HG02852 (cell line): ENCODE data around the gene MZT2A.
"Not testable (repeated sequence)": the region's sequence is repeated elsewhere in the genome, so short reads cannot be mapped to it uniquely, and the experiment has no call there.

Source experiments
- ATAC-seq: cut with Tn5 transposase; IDR thresholded peaks from one replicate; pipeline ENCODE4 v1.9.1; 2021; ENCODE audit warnings: mild to moderate bottlenecking, moderate library complexity; ENCODE audit not compliant: unreplicated experiment

MZT2A gene

DNA sequence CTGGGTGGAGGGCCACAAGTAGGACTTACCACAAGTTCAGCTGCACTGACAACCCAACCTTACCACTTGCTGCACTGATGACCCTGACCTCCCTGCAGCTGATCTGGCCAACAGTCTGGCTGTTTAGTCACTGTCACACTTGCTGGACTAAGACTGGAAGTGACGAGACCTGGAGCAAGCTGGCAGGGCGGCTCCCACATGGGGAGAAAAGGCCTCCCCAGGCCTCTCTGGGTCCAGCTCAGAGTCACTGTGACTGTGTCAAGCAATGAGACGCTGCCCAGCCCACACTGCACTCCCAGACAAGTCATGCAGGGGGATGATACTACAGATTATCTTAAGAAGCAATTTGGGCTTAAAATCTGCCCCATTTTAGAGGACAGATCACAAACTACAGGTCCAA is 21.3 kb downstream of the MZT2A start:
- not testable (repeated sequence) for ATAC-seq

DNA sequence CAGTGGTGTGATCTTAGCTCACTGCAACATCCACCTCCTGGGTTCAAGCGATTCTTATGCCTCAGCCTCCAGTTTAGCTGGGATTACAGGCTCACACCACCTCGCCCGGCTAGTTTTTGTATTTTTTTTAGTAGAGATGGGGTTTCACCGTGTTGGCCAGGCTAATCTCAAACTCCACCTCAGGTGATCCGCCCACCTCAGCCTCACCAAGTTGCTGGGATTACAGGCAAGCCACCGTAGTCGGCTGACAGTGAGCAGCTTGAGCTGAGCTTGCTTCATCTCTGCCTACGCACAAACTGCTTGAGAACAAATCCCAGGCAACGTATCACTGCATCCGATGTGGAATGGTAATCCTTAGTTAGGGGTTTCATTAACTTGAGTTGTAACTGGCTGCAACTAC is 24.5 kb downstream of the MZT2A start:
- ATAC-seq = not testable (repeated sequence)

DNA sequence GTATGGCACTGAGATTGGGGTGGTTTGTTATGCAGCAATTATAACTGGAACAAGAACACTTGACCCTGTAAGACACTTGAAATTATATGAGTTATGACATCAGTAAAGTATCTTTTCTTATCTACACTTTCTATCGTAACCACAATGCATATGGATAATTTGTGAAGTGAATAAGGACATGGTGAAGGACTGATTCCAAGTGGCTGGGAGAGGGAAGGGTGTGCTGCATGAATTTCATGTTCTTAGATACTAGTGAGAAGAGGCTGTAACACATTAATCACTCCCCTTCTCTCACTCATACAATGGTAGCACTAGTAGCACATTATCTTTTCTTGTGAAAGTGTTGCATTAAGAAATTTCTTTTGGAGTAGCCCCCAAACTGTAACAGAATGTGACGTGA is 37.3 kb downstream of the MZT2A start:
- not testable (repeated sequence) for ATAC-seq

DNA sequence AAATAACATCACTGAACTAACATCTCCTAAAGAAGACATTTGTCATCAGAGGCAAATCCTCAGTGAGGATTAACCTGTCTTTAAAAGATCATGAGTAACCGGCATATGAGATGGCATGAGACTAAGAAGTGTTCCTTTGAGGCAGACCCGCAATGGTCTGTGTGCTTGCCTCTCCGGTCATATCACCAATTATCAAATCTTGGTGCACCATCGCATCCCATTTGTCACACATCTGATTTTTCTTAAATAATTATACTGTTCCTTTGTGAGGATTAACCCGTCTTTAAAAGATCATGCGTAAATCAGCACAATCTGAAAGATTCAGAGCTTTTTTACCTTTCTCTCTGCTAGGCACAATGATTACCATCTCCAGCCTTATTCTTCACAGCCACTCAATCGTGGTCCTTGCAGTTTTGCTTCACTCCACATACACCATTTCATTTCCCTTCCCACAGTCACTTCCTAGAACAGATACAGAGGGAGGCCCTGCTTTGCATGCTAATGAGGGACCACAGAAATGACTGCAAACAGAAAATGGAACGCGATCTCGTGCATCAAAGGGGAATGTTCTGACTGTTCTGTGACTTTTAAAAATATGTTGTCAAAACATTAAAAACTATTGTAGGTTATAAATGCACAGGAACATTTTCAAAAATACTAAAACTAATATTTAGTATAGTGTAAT is 40.8 kb downstream of the MZT2A start:
- peak; percentile 94 for ATAC-seq

DNA sequence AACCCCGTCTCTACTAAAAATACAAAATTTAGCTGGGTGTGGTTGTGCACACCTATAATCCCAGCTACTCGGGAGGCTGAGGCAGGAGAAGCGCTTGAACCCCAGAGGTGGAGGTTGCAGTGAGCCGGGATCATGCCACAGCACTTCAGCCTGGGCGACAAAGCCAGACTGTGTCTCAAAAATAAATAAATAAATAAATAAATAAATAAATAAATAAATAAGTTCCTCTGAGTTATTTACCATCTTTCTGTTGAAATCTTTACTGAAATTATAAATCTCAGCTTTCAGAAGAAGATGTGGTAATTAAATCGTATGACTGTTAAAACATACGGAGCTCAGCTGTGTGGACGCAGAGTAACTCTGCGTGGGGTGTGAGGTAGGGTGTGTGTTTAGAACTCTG is 44.2 kb downstream of the MZT2A start:
- not testable (repeated sequence) for ATAC-seq

DNA sequence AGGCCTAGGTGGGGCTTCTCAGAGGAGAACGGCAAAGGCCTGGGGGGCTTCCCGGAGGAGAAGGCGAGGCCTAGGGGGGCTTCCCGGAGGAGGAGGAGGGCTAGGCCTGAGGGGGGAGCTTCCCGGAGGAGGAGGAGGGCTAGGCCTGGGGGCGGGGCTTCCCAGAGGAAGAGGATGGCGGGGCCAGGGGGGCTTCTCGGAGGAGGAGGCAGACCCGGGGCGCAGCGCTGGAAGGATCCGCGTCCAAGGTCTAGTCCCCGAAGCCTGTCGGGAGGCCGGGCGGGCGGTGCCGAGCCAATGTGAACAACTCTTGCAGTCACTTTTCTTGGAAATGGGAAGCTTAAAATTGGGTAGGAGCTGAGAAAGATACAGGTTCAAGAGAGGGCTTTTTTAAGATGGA is 46.3 kb downstream of the MZT2A start:
- ATAC-seq = no peak

DNA sequence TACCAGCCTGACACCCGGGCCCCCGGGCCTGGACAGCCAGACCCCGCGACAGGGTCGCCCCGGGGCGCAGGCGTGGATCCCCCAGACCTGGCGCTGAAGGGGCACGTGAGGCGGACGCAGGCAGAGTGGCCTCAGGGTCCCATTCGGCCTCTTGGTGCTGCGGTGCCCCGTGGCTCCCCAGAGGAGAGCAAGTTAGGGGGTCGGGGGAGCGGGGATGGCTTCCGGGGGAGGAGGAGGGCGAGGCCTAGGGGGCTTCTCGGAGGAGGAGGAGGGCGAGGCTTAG is 46.7 kb downstream of the MZT2A start:
- not testable (repeated sequence) for ATAC-seq

DNA sequence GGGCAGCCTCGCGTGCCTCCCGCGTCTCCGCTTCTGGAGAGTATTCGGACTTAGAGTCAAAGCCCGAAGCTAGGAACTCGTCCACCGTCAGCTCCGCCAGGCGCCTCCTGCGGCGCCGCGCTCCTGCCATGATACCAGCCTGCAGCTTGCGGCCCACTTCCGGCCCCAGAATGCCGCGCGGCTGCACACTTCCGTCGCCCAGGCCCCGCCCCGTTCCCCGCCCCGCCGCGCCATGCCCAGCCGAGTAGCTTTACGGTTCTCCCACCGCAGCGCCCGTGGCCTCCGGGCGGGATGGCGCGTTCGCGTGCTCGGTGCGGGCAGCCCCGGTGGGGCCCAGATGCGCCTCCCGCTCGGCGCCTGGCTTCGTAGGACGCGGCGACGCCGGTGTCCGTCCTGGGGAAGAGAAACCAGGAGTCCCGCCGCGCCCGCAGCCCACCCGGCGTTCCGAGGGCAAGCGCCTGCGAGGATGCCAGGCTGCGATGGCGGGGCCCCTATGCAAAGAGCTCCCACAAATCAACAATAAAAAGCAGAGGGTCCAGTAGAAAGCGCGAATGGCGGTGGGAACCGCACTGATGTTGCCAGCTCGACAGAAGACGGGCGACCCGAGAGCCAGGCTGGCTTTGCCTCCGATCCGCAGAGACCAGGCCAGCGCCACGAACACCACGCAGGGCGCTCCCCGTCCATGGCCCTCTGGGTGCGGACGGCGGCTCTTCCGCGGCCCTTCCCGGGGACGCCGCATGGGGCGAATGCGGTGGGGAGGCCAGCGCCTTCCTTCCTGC is 47.3 kb downstream of the MZT2A start:
- not testable (repeated sequence) for ATAC-seq

DNA sequence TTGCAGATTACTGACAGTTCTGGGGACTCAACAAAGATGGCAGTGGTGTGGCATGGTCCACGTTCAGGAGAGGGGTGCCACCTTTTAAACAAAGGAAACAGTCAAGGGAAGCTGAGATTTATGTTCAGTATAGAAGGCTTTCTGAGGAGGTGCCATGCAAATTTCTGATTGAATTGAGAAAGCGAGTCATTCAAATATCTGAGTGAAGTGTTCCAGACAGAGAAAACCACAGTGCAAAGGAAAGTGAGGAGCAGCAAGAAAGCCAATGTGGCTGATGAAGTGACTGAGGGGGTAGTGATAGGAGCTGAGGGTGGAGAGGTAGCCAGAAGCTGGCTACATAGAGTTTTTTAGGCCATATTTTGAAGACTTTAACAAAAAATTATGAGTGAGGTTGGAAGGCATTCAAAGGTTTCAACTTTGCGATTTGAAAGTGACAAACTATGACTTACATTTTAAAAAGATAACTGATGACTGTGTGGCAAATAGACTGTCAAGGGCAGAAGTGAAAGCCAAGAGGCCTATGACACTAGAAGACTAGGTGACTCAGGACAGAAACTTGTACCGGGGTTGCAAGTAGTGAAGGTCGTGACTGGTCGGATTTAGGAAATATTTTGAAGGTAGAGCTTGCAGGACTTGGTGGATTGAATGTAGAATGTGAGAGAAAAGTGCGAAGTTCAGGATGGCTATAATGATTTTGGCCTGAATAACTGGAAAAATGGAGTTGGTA is 51.3 kb downstream of the MZT2A start:
- ATAC-seq = peak; percentile 91
